ENCODE data around the gene ITLN2.

DNA sequence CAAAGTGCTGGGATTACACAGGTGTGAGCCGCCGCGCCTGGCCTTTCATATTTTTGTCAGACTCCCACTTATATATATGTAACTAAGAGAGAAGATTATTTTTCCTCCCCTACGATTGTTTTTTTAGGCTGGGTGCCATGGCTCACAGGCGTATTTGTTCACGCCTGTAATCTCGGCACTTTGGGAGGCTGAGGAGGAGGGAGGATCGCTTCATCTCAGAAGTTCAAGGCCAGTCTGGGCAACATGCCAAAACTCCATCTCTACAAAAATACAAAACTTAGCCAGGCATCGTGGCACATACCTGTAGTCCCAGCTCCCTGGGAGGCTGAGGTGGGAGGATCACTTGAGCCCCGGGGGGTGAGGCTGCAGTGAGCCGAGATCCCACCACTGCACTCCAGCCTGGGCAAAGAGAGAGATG, 23.9 kb upstream of the ITLN2 start:
- TF ChIP-seq MAZ (IDR thresholded peaks at IDR 0.05; ENCODE audit: borderline replicate concordance, low read depth, low read length) = no peak
- no peak for TF ChIP-seq RCOR1 (IDR thresholded peaks at IDR 0.05; ENCODE audit: low read depth, low read length)
- TF ChIP-seq RARB (CRISPR knock-in tag; IDR thresholded peaks at IDR 0.05) = no peak
- TF ChIP-seq, protein P1, sequence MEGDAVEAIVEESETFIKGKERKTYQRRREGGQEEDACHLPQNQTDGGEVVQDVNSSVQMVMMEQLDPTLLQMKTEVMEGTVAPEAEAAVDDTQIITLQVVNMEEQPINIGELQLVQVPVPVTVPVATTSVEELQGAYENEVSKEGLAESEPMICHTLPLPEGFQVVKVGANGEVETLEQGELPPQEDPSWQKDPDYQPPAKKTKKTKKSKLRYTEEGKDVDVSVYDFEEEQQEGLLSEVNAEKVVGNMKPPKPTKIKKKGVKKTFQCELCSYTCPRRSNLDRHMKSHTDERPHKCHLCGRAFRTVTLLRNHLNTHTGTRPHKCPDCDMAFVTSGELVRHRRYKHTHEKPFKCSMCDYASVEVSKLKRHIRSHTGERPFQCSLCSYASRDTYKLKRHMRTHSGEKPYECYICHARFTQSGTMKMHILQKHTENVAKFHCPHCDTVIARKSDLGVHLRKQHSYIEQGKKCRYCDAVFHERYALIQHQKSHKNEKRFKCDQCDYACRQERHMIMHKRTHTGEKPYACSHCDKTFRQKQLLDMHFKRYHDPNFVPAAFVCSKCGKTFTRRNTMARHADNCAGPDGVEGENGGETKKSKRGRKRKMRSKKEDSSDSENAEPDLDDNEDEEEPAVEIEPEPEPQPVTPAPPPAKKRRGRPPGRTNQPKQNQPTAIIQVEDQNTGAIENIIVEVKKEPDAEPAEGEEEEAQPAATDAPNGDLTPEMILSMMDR (IDR thresholded peaks at IDR 0.05) = no peak
- no peak for TF ChIP-seq ESRRA (IDR thresholded peaks at IDR 0.05; ENCODE audit: borderline replicate concordance, low read length)
- TF ChIP-seq, protein P2, sequence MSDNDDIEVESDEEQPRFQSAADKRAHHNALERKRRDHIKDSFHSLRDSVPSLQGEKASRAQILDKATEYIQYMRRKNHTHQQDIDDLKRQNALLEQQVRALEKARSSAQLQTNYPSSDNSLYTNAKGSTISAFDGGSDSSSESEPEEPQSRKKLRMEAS (IDR thresholded peaks at IDR 0.05) = no peak
- TF ChIP-seq POLR2A (IDR thresholded peaks at IDR 0.05; ENCODE audit: low read length) = no peak
- TF ChIP-seq, protein P3, sequence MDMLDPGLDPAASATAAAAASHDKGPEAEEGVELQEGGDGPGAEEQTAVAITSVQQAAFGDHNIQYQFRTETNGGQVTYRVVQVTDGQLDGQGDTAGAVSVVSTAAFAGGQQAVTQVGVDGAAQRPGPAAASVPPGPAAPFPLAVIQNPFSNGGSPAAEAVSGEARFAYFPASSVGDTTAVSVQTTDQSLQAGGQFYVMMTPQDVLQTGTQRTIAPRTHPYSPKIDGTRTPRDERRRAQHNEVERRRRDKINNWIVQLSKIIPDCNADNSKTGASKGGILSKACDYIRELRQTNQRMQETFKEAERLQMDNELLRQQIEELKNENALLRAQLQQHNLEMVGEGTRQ (IDR thresholded peaks at IDR 0.05) = no peak
- no peak for TF ChIP-seq BHLHE40 (IDR thresholded peaks at IDR 0.05; ENCODE audit: low read depth, low read length)
- TF ChIP-seq RNF2 (IDR thresholded peaks at IDR 0.05; ENCODE audit: borderline replicate concordance, low read depth) = no peak
- no peak for TF ChIP-seq TP53 (CRISPR knock-in tag; IDR thresholded peaks at IDR 0.05)
- TF ChIP-seq SMC3 (IDR thresholded peaks at IDR 0.05) = no peak
- TF ChIP-seq, protein P4, sequence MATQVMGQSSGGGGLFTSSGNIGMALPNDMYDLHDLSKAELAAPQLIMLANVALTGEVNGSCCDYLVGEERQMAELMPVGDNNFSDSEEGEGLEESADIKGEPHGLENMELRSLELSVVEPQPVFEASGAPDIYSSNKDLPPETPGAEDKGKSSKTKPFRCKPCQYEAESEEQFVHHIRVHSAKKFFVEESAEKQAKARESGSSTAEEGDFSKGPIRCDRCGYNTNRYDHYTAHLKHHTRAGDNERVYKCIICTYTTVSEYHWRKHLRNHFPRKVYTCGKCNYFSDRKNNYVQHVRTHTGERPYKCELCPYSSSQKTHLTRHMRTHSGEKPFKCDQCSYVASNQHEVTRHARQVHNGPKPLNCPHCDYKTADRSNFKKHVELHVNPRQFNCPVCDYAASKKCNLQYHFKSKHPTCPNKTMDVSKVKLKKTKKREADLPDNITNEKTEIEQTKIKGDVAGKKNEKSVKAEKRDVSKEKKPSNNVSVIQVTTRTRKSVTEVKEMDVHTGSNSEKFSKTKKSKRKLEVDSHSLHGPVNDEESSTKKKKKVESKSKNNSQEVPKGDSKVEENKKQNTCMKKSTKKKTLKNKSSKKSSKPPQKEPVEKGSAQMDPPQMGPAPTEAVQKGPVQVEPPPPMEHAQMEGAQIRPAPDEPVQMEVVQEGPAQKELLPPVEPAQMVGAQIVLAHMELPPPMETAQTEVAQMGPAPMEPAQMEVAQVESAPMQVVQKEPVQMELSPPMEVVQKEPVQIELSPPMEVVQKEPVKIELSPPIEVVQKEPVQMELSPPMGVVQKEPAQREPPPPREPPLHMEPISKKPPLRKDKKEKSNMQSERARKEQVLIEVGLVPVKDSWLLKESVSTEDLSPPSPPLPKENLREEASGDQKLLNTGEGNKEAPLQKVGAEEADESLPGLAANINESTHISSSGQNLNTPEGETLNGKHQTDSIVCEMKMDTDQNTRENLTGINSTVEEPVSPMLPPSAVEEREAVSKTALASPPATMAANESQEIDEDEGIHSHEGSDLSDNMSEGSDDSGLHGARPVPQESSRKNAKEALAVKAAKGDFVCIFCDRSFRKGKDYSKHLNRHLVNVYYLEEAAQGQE (IDR thresholded peaks at IDR 0.05) = no peak
- no peak for TF ChIP-seq EP300 (IDR thresholded peaks at IDR 0.05)
